Measurements from ENCODE around the gene POGLUT3. TPM values are rescaled to one million over a fixed set of nuclear protein-coding genes. Genes with fewer than 3 reads are reported as not detected.

The POGLUT3 gene
- total and polyA plus RNA-seq, 12 donors: 5.9 to 17.9 (median 10.5) TPM

- H3K4me1 ChIP-seq: no peaks in the 10 kb centered on the region
- no peaks in the 10 kb centered on the region for H3K9me3 ChIP-seq
- no peaks in the 10 kb centered on the region for H3K36me3 ChIP-seq
- TF ChIP-seq CTCF (IDR thresholded peaks at IDR 0.05): no peak
- no peak overlapping the region for H3K4me3 ChIP-seq
- DNase-seq (no peak), ATAC-seq (no peak)
- H3K27me3 ChIP-seq: peaks cover 0 to 3% (median 0%) of the 10 kb centered on the region in 7 donors
- 86 to 94% methylated on average over 1 of the region's 1 CpG for WGBS, 2 donors
- intact Hi-C loops (cut with DNase I): loop anchor here in 1 of 10 donors (5.0 kb wide), 1 partner anchor 1802 kb away; no protein-coding TSS in a partner anchor
- no peak overlapping the region for H3K27ac ChIP-seq
These were observed 27.0 kb upstream of the POGLUT3 start for GRCh38 chr11:108525161-108525560.

DNA sequence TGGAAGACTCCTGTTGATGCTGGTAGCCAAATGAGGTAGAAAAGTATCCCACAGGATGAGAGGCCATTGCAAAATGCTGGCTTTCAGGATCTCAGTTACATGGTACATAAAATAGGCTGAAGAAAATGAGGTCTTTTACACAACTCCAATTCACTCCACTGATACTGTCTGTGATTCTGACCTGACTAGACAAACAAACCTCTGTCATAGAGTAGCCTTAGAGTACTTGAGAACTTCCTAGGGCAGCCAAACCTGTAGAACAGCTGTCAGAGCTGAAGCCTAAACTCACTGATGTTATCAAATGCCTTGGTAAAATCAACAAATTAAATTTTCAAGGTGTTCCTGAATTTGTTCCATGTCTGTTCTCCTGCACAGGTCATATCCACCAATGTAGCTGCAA is 26.2 kb upstream of the POGLUT3 start:
- intact Hi-C loops (cut with DNase I): no loop called here
- no peak overlapping the region for H3K27ac ChIP-seq
- ATAC-seq: no peak

GRCh38 chr11:108522318-108522717 is 24.1 kb upstream of the POGLUT3 start:
- WGBS, 2 donors: 54 to 61% methylated on average over 1 of the region's 1 CpG
- H3K9me3 ChIP-seq: no peaks in the 10 kb centered on the region
- no peak for TF ChIP-seq CTCF (IDR thresholded peaks at IDR 0.05)

More for the DNA sequence above, 26.2 kb upstream of the POGLUT3 start:
- no peaks in the 10 kb centered on the region for H3K4me1 ChIP-seq
- H3K27me3 ChIP-seq: peaks cover 0 to 3% (median 0%) of the 10 kb centered on the region in 7 donors
- no peaks in the 10 kb centered on the region for H3K9me3 ChIP-seq
- H3K4me3 ChIP-seq: no peak overlapping the region
- TF ChIP-seq CTCF (IDR thresholded peaks at IDR 0.05): no peak
- no peak for DNase-seq
- H3K36me3 ChIP-seq: no peaks in the 10 kb centered on the region

GRCh38 chr11:108518581-108518980 is 20.4 kb upstream of the POGLUT3 start:
- no peak for DNase-seq
- H3K9me3 ChIP-seq: no peaks in the 10 kb centered on the region
- no peak overlapping the region for H3K4me3 ChIP-seq
- no peak overlapping the region for H3K27ac ChIP-seq
- no peaks in the 10 kb centered on the region for H3K27me3 ChIP-seq
- 74 to 77% methylated on average over 10 of the region's 10 CpGs for WGBS, 2 donors
- intact Hi-C loops (cut with DNase I): no loop called here
- no peak for TF ChIP-seq CTCF (IDR thresholded peaks at IDR 0.05)
- H3K4me1 ChIP-seq: no peaks in the 10 kb centered on the region
- ATAC-seq: no peak
- no peaks in the 10 kb centered on the region for H3K36me3 ChIP-seq

More at GRCh38 chr11:108522318-108522717, 24.1 kb upstream of the POGLUT3 start:
- H3K4me1 ChIP-seq: no peaks in the 10 kb centered on the region
- DNase-seq: no peak
- no peaks in the 10 kb centered on the region for H3K36me3 ChIP-seq
- intact Hi-C loops (cut with DNase I): no loop called here
- no peaks in the 10 kb centered on the region for H3K27me3 ChIP-seq
- ATAC-seq: no peak
- no peak overlapping the region for H3K27ac ChIP-seq
- H3K4me3 ChIP-seq: no peak overlapping the region

Data from heart right ventricle (tissue), 16 donors.